HCT116 (cell line): ENCODE measurements around the gene ACTL6B. TPM values are rescaled to one million over a fixed set of nuclear protein-coding genes. Genes with fewer than 3 reads are reported as not detected.

Source experiments
- ATAC-seq: fragments of 200-7000 bp; cut with Tn5 transposase; 2 replicates; pipeline ENCODE4 v1.9.1; 2020; ENCODE audit warnings: mild to moderate bottlenecking, moderate library complexity
- BruUV-seq: library from RNA; stranded (reverse); fragments of 400-500 nt; replicated peaks from 2 replicates; lab custom pipeline; 2021; lab: Mats Ljungman, UMichigan
- CTCF ChIA-PET: fragments of 300-600 bp; sonication (Branson Sonifier 250); formaldehyde crosslinking; loops from one replicate; lab custom pipeline; 2021; ENCODE audit warnings: antibody characterized with exemption; lab: Charles Lee
- POLR2A ChIA-PET: fragments of 300-600, 350-600 bp; sonication (Branson Sonifier 250); formaldehyde crosslinking; loops from one replicate; lab custom pipeline; 2021; ENCODE audit warnings: antibody characterized with exemption; lab: Charles Lee
- RAD21 ChIA-PET, 2 experiments: fragments of 300-600 bp; sonication (Branson Sonifier 250); formaldehyde crosslinking; loops; one replicate each; lab custom pipeline; 2023; ENCODE audit warnings: low total read pairs in 2 of 2; ENCODE audit not compliant: uncharacterized antibody in 2 of 2, unreplicated experiment in 2 of 2, low non-redundant PET in 1 of 2; lab: Charles Lee
- DNase-seq: peaks from one replicate; pipeline ENCODE4 v3.0.0-alpha.2; 2010; ENCODE audit warnings: low read depth, low spot score
- H2AFZ ChIP-seq: fragments of 200-600 bp; shearing (Covaris generic), sonication (generic); 2 replicates; pipeline ENCODE4 v1.6.1; 2017; ENCODE audit warnings: low read depth, mixed run types, mixed read lengths, antibody characterized with exemption, low read length; ENCODE audit not compliant: poor library complexity, severe bottlenecking
- H3K27ac ChIP-seq: 2 replicates; pipeline ENCODE4 v1.5.1; 2012; ENCODE audit warnings: low read depth, low read length
- H3K27me3 ChIP-seq: fragments of 200-600 bp; sonication (generic); 2 replicates; pipeline ENCODE4 v1.6.1; 2016; ENCODE audit warnings: mixed run types, low read length, mixed read lengths; ENCODE audit not compliant: insufficient read depth
- H3K36me3 ChIP-seq, 2 experiments: fragments of 200-500 bp in 1 of 2; fragments of 200-600 bp in 1 of 2; sonication (Bioruptor generic) in 1 of 2; sonication (generic) in 1 of 2; 2 replicates each; pipeline versions ENCODE4 v1.5.1 to v1.6.1; 2014 to 2016; ENCODE audit warnings: low read length in 2 of 2, inconsistent platforms in 1 of 2, mixed read lengths in 1 of 2, mixed run types in 1 of 2; ENCODE audit not compliant: insufficient read depth in 2 of 2, control insufficient read depth in 1 of 2
- H3K4me1 ChIP-seq, 2 experiments: fragments of 200-600 bp in 1 of 2; sonication (generic) in 1 of 2; 2 replicates each; pipeline versions ENCODE4 v1.5.1 to v1.6.1; 2012 to 2017; ENCODE audit warnings: low read length in 2 of 2, inconsistent platforms in 1 of 2, mild to moderate bottlenecking in 1 of 2, mixed read lengths in 1 of 2, mixed run types in 1 of 2, moderate library complexity in 1 of 2; ENCODE audit not compliant: insufficient read depth in 2 of 2, control insufficient read depth in 1 of 2
- H3K4me2 ChIP-seq: fragments of 200-600 bp; sonication (generic); 2 replicates; pipeline ENCODE4 v1.6.1; 2017; ENCODE audit warnings: mixed run types, low read length, mixed read lengths
- H3K4me3 ChIP-seq, 2 experiments: fragments of 200-600 bp in 1 of 2; sonication (generic) in 1 of 2; replicated peaks in 1 of 2; 2 replicates each; pipeline ENCODE4 v1.5.1; 2011 to 2016; ENCODE audit warnings: low read length in 2 of 2, control low read depth in 1 of 2, low read depth in 1 of 2, mild to moderate bottlenecking in 1 of 2, mixed read lengths in 1 of 2, mixed run types in 1 of 2
- H3K79me2 ChIP-seq: fragments of 200-600 bp; sonication (generic); 2 replicates; pipeline ENCODE4 v1.6.1; 2017; ENCODE audit warnings: mild to moderate bottlenecking, mixed run types, low read length, moderate library complexity, mixed read lengths; ENCODE audit not compliant: insufficient read depth
- H3K9ac ChIP-seq: fragments of 200-600 bp; sonication (generic); 2 replicates; pipeline ENCODE4 v1.6.1; 2016; ENCODE audit warnings: low read length, mixed read lengths
- H3K9me2 ChIP-seq: fragments of 200-600 bp; sonication (generic), shearing (Covaris generic); 2 replicates; pipeline ENCODE4 v1.6.1; 2017; ENCODE audit warnings: mixed run types, mild to moderate bottlenecking, moderate library complexity; ENCODE audit not compliant: insufficient read depth
- H3K9me3 ChIP-seq, 2 experiments: fragments of 200-500 bp in 1 of 2; fragments of 200-600 bp in 1 of 2; sonication (Bioruptor generic) in 1 of 2; sonication (generic) in 1 of 2; 2 replicates each; pipeline ENCODE4 v1.6.1; 2014 to 2017; ENCODE audit warnings: low read length in 2 of 2, mixed read lengths in 2 of 2, inconsistent platforms in 1 of 2, low read depth in 1 of 2, mild to moderate bottlenecking in 1 of 2, mixed run types in 1 of 2, moderate library complexity in 1 of 2; ENCODE audit not compliant: control insufficient read depth in 1 of 2, insufficient read depth in 1 of 2
- H4K20me1 ChIP-seq: fragments of 200-600 bp; sonication (generic), shearing (Covaris generic); 2 replicates; pipeline ENCODE4 v1.6.1; 2017; ENCODE audit warnings: mixed run types, mild to moderate bottlenecking, moderate library complexity; ENCODE audit not compliant: insufficient read depth
- ELF1 ChIP-seq: IDR thresholded peaks from 2 replicates; pipeline ENCODE4 v1.6.1; 2012; ENCODE audit warnings: low read depth, borderline replicate concordance
- JUND ChIP-seq: IDR thresholded peaks from 2 replicates; pipeline ENCODE4 v1.6.1; 2012
- YY1 ChIP-seq: IDR thresholded peaks from 2 replicates; pipeline ENCODE4 v1.6.1; 2011; ENCODE audit warnings: low read length, low read depth, moderate library complexity, mild to moderate bottlenecking; ENCODE audit not compliant: insufficient replicate concordance; ENCODE audit errors: extremely low read depth
- intact Hi-C: fragments of 100-400 bp; cut with micrococcal nuclease; formaldehyde crosslinking; loops from 2 replicates; pipeline ENCODE4 v1.10.0; 2022
- total RNA-seq: library from RNA; stranded (reverse); gene quantifications from one replicate; pipeline ENCODE4 v1.2.1, GENCODE V29; 2021; ENCODE audit not compliant: unreplicated experiment
- TF ChIP-seq, protein P1 (sequence below), 3 experiments: fragments of 200-600 bp in 1 of 3; sonication (generic) in 1 of 3; IDR thresholded peaks in 2 of 3; conservative IDR thresholded peaks in 1 of 3; 2 replicates each; pipeline ENCODE4 v1.5.1; 2012 to 2017; ENCODE audit warnings: low read depth in 2 of 3, low read length in 2 of 3, antibody characterized with exemption in 1 of 3, borderline replicate concordance in 1 of 3, control low read depth in 1 of 3, mild to moderate bottlenecking in 1 of 3, mixed read lengths in 1 of 3, mixed run types in 1 of 3, moderate library complexity in 1 of 3; ENCODE audit not compliant: insufficient read depth in 1 of 3
- TF ChIP-seq, protein P2 (sequence below): IDR thresholded peaks from 2 replicates; pipeline ENCODE4 v1.6.1; 2011; ENCODE audit warnings: mild to moderate bottlenecking, low read length, moderate library complexity; ENCODE audit not compliant: insufficient replicate concordance; ENCODE audit errors: extremely low read depth
- TF ChIP-seq, protein P3 (sequence below): IDR thresholded peaks from 2 replicates; pipeline ENCODE4 v1.6.1; 2012; ENCODE audit warnings: low read depth

ACTL6B gene
- total RNA-seq, 1 experiment from 2014 or later = not detected

DNA sequence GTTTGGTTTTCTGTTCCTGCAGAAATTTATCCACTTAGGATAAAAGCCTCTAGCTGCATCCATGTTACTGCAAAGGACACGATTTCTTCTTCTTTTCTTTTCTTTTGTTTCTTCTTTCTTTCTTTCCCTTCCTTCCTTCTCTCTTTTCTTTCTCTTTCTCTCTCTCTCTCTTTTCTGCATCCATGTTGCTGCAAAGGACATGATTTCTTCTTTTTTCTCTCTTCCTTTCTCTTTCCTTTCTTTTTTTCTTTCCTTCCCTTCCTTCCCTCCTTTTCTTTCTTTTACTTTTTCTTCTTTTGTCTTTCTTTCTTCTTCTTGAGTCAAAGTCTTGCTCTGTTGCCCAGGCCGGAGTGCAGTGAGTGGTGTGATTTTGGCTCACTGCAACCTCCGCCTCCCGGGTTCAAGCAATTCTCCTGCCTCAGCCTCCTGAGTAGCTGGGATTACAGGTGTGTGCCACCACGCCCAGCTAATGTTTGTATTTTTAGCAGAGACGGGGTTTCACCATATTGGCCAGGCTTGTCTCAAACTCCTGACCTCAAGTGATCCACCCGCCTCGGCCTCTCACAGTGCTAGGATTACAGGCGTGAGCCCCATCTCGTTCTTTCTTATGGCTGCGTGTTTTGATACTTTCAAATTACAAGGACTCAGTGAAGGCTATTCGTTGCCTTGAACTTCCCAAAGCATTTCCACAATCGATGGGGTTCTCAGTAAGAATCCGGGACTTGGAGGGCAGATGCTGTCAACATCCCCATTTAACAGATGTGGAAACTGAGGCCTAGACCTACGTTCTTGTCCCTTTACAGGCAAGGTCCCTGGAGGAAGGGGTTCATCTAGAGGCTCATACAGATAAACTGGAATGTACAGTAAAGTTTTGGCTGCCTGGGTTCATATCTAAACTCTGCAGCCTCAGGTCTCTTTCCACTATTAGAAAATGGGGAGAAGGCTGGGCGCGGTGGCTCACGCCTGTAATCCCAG, 15.4 kb upstream of the ACTL6B start:
- TF ChIP-seq, protein P1, sequence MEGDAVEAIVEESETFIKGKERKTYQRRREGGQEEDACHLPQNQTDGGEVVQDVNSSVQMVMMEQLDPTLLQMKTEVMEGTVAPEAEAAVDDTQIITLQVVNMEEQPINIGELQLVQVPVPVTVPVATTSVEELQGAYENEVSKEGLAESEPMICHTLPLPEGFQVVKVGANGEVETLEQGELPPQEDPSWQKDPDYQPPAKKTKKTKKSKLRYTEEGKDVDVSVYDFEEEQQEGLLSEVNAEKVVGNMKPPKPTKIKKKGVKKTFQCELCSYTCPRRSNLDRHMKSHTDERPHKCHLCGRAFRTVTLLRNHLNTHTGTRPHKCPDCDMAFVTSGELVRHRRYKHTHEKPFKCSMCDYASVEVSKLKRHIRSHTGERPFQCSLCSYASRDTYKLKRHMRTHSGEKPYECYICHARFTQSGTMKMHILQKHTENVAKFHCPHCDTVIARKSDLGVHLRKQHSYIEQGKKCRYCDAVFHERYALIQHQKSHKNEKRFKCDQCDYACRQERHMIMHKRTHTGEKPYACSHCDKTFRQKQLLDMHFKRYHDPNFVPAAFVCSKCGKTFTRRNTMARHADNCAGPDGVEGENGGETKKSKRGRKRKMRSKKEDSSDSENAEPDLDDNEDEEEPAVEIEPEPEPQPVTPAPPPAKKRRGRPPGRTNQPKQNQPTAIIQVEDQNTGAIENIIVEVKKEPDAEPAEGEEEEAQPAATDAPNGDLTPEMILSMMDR (IDR thresholded peaks at IDR 0.05 in 2 of 3, conservative IDR thresholded peaks at IDR 0.05 in 1 of 3; ENCODE audit: borderline replicate concordance in 1 of 3, insufficient read depth in 1 of 3, low read depth in 2 of 3, low read length in 2 of 3) = no peak
- TF ChIP-seq YY1 (no peak), JUND (no peak), ELF1 (no peak)
- TF ChIP-seq, protein P2, sequence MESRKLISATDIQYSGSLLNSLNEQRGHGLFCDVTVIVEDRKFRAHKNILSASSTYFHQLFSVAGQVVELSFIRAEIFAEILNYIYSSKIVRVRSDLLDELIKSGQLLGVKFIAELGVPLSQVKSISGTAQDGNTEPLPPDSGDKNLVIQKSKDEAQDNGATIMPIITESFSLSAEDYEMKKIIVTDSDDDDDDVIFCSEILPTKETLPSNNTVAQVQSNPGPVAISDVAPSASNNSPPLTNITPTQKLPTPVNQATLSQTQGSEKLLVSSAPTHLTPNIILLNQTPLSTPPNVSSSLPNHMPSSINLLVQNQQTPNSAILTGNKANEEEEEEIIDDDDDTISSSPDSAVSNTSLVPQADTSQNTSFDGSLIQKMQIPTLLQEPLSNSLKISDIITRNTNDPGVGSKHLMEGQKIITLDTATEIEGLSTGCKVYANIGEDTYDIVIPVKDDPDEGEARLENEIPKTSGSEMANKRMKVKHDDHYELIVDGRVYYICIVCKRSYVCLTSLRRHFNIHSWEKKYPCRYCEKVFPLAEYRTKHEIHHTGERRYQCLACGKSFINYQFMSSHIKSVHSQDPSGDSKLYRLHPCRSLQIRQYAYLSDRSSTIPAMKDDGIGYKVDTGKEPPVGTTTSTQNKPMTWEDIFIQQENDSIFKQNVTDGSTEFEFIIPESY = no peak
- TF ChIP-seq, protein P3, sequence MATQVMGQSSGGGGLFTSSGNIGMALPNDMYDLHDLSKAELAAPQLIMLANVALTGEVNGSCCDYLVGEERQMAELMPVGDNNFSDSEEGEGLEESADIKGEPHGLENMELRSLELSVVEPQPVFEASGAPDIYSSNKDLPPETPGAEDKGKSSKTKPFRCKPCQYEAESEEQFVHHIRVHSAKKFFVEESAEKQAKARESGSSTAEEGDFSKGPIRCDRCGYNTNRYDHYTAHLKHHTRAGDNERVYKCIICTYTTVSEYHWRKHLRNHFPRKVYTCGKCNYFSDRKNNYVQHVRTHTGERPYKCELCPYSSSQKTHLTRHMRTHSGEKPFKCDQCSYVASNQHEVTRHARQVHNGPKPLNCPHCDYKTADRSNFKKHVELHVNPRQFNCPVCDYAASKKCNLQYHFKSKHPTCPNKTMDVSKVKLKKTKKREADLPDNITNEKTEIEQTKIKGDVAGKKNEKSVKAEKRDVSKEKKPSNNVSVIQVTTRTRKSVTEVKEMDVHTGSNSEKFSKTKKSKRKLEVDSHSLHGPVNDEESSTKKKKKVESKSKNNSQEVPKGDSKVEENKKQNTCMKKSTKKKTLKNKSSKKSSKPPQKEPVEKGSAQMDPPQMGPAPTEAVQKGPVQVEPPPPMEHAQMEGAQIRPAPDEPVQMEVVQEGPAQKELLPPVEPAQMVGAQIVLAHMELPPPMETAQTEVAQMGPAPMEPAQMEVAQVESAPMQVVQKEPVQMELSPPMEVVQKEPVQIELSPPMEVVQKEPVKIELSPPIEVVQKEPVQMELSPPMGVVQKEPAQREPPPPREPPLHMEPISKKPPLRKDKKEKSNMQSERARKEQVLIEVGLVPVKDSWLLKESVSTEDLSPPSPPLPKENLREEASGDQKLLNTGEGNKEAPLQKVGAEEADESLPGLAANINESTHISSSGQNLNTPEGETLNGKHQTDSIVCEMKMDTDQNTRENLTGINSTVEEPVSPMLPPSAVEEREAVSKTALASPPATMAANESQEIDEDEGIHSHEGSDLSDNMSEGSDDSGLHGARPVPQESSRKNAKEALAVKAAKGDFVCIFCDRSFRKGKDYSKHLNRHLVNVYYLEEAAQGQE = no peak
- no peak overlapping the region for H3K27ac ChIP-seq
- CTCF ChIA-PET = no interaction called here
- no peaks in the 10 kb centered on the region for H3K9me3 ChIP-seq
- RAD21 ChIA-PET = interaction anchor here in 1 of 2 experiments (0.6 kb wide), 1 partner anchor 37 kb away, joined by 3 read pairs; no protein-coding TSS in a partner anchor
- BruUV-seq = no TSS peak
- H3K9me2 ChIP-seq = no peaks in the 10 kb centered on the region
- no peaks in the 10 kb centered on the region for H4K20me1 ChIP-seq
- intact Hi-C loops = loop anchor here (2.0 kb wide), 1 partner anchor 39 kb away; no protein-coding TSS in a partner anchor
- H3K4me3 ChIP-seq = no peak overlapping the region
- H3K36me3 ChIP-seq = no peaks in the 10 kb centered on the region; a peak in 1 of 4 replicates
- peaks cover 0 to 11% of the 10 kb centered on the region in 2 experiments; a peak in 1 of 4 replicates for H3K4me1 ChIP-seq
- H3K4me2 ChIP-seq = no peak overlapping the region
- H3K27me3 ChIP-seq = no peaks in the 10 kb centered on the region
- no peak overlapping the region for H3K9ac ChIP-seq
- no peak overlapping the region for H2AFZ ChIP-seq
- no peak for DNase-seq
- H3K79me2 ChIP-seq = peaks cover 23% of the 10 kb centered on the region
- ATAC-seq = no peak
- POLR2A ChIA-PET = interaction anchor here (0.7 to 1.2 kb wide), 2 partner anchors 59 to 85 kb away, joined by 3 to 5 read pairs; partner anchors contain the start of genes FBXO24, LRCH4 and MOSPD3
